Subcutaneous adipose tissue (tissue), 4 donors: ENCODE measurements around the gene TBX2. TPM values are rescaled to one million over a fixed set of nuclear protein-coding genes. Genes with fewer than 3 reads are reported as not detected.

ENCODE experiments used
- total RNA-seq, 4 donors: library from RNA; depleted of rRNA; stranded (reverse); fragments of >200 nt; gene quantifications; one replicate each; pipeline ENCODE4 v1.1.0, GENCODE V29; 2016
- TF ChIP-seq, protein P1 (sequence below): fragments of 450-650 bp; IDR thresholded peaks from one replicate; pipeline ENCODE4 v1.5.1; 2016; ENCODE audit warnings: low read depth, mild to moderate bottlenecking, control low read depth, antibody characterized with exemption, moderate library complexity

Gene TBX2
- total RNA-seq, 4 donors from 2014 or later = 2.5 to 16.2 (median 4.1) TPM

GRCh38 chr17:61429274-61429673 is 29.6 kb downstream of the TBX2 start:
- TF ChIP-seq, protein P1, sequence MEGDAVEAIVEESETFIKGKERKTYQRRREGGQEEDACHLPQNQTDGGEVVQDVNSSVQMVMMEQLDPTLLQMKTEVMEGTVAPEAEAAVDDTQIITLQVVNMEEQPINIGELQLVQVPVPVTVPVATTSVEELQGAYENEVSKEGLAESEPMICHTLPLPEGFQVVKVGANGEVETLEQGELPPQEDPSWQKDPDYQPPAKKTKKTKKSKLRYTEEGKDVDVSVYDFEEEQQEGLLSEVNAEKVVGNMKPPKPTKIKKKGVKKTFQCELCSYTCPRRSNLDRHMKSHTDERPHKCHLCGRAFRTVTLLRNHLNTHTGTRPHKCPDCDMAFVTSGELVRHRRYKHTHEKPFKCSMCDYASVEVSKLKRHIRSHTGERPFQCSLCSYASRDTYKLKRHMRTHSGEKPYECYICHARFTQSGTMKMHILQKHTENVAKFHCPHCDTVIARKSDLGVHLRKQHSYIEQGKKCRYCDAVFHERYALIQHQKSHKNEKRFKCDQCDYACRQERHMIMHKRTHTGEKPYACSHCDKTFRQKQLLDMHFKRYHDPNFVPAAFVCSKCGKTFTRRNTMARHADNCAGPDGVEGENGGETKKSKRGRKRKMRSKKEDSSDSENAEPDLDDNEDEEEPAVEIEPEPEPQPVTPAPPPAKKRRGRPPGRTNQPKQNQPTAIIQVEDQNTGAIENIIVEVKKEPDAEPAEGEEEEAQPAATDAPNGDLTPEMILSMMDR = no peak

DNA sequence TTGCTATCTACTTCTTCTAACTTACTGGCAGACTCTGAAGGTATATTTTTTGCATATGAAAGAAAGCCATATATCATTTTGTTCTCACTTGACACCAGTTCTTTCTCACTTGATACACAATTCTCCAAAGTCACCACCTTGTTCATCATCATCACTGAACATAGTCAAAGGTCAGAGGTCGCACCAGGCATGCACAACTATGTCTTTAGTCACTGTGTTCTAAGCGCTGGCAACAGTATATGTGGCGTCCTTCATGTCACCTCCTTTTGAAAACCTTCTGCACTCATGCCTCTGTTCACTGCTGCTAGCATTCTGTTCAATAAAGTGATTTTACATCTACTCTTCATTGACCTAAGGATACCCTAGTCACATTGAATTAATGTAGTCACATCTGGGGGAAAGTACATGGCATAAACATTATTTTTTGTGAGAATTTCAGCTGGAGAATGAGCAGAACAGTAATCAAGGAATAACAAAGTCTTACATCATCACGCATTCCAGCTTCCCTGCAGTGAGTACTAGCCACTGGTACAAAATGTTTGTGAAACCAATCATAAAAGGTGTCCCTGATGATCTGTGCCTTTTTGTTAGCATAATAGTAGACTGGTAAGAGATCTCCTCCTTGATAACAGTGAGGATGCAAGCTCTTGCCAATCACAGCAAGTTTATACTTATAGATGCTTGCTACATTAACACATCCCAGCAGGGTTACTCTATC is 32.1 kb downstream of the TBX2 start:
- TF ChIP-seq, protein P1 = no peak

DNA sequence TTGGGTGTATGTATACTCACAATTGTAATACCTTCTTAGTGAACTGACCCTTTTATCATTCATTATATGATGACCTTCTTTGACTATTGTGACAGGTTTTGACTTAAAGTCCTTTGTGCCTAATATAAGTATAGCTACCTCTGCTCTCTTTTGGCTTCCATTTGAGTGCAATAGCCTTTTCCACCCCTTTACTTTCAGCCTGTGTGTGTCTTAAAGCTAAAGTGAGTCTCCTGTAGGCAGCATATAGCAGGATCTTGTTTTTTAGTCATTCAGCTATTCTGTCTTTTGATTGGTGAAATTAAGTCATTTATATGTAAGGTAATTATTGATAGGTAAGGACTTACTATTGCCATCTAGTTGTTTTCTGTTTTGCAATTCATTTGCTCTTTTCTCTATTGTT is 36.6 kb downstream of the TBX2 start:
- TF ChIP-seq, protein P1 = no peak

GRCh38 chr17:61436995-61437704 is 37.5 kb downstream of the TBX2 start:
- TF ChIP-seq, protein P1 = peak; percentile 55

GRCh38 chr17:61440697-61441096 is 41.1 kb downstream of the TBX2 start:
- TF ChIP-seq, protein P1 = no peak

- TF ChIP-seq, protein P1 = peak; percentile 51
Measured at GRCh38 chr17:61441507-61441906, 41.9 kb downstream of the TBX2 start.

GRCh38 chr17:61442136-61442775 is 42.6 kb downstream of the TBX2 start:
- TF ChIP-seq, protein P1 = peak; percentile 95
